Measurements from ENCODE around the gene SPSB3. TPM values are rescaled to one million over a fixed set of nuclear protein-coding genes. Genes with fewer than 3 reads are reported as not detected.

The SPSB3 gene
- total and polyA plus RNA-seq, 10 donors: 41.4 to 266 (median 90.0) TPM

- no peak for DNase-seq
- WGBS, 5 donors: 3 to 21% (median 18%) methylated on average over 18 to 45 of the region's 45 CpGs
- Histone ChIP-seq H3K4me3 (peak overlapping the region; percentile 96 to 100 (median 99)), H3K27ac (peak overlapping the region; percentile 89 to 97 (median 96)), H3K27me3 (replicated peaks in 1 of 7) (no peaks in the 10 kb centered on the region), H3K36me3 (peaks cover 0 to 53% (median 36%) of the 10 kb centered on the region in 6 donors), H3K9me3 (no peaks in the 10 kb centered on the region), H3K4me1 (peaks cover 23 to 91% (median 43%) of the 10 kb centered on the region in 6 donors)
- TF ChIP-seq, protein P1, sequence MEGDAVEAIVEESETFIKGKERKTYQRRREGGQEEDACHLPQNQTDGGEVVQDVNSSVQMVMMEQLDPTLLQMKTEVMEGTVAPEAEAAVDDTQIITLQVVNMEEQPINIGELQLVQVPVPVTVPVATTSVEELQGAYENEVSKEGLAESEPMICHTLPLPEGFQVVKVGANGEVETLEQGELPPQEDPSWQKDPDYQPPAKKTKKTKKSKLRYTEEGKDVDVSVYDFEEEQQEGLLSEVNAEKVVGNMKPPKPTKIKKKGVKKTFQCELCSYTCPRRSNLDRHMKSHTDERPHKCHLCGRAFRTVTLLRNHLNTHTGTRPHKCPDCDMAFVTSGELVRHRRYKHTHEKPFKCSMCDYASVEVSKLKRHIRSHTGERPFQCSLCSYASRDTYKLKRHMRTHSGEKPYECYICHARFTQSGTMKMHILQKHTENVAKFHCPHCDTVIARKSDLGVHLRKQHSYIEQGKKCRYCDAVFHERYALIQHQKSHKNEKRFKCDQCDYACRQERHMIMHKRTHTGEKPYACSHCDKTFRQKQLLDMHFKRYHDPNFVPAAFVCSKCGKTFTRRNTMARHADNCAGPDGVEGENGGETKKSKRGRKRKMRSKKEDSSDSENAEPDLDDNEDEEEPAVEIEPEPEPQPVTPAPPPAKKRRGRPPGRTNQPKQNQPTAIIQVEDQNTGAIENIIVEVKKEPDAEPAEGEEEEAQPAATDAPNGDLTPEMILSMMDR (IDR thresholded peaks at IDR 0.05 in 8 of 11, conservative IDR thresholded peaks at IDR 0.05 in 3 of 11): no peak
- TF ChIP-seq POLR2A (IDR thresholded peaks at IDR 0.05) (no peak), POLR2AphosphoS5 (IDR thresholded peaks at IDR 0.05) (peak in 1 of 3 donors; percentile 20)
- intact Hi-C loops (cut with DNase I; ENCODE audit: low total_unique reads): no loop called here
Measured at GRCh38 chr16:1773703-1774447, 8.5 kb downstream of the SPSB3 start.

- Histone ChIP-seq H3K36me3 (peaks cover 0 to 53% (median 40%) of the 10 kb centered on the region in 6 donors), H3K4me1 (peaks cover 23 to 86% (median 43%) of the 10 kb centered on the region in 6 donors), H3K27ac (peak within 1 kb of the TSS; percentile 89 to 97 (median 96)), H3K27me3 (replicated peaks in 1 of 7) (no peaks in the 10 kb centered on the region), H3K9me3 (no peaks in the 10 kb centered on the region), H3K4me3 (peak within 1 kb of the TSS; percentile 96 to 100 (median 99))
- TF ChIP-seq POLR2A (IDR thresholded peaks at IDR 0.05) (peak; percentile 18 to 92 (median 29)), POLR2AphosphoS5 (IDR thresholded peaks at IDR 0.05) (peak; percentile 93 to 95 (median 95))
- TF ChIP-seq, protein P1 (IDR thresholded peaks at IDR 0.05 in 8 of 11, conservative IDR thresholded peaks at IDR 0.05 in 3 of 11): peak; percentile 54 to 92 (median 80)
- WGBS, 5 donors: 0 to 1% (median 0%) methylated on average over 1 to 108 of the region's 108 CpGs
- DNase-seq: peak; percentile 95
- intact Hi-C loops (cut with DNase I; ENCODE audit: low total_unique reads): no loop called here
Measured at GRCh38 chr16:1772908-1773702, 9.3 kb downstream of the SPSB3 start, which contains the start of gene MRPS34. Gene MRPS34, minus strand, starts transcription at chr16:1773134. Its CDS starts 15 bp downstream, at chr16:1773119.

- TF ChIP-seq POLR2A (IDR thresholded peaks at IDR 0.05): no peak
- no peak for TF ChIP-seq POLR2AphosphoS5 (IDR thresholded peaks at IDR 0.05)
- TF ChIP-seq, protein P1 (IDR thresholded peaks at IDR 0.05 in 8 of 11, conservative IDR thresholded peaks at IDR 0.05 in 3 of 11): no peak
- no peaks in the 10 kb centered on the region for H3K27me3 ChIP-seq (replicated peaks in 1 of 7)
- peaks cover 23 to 79% (median 43%) of the 10 kb centered on the region in 6 donors for H3K4me1 ChIP-seq
- H3K27ac ChIP-seq: peak within 1 kb of the TSS; percentile 89 to 97 (median 96)
- no peaks in the 10 kb centered on the region for H3K9me3 ChIP-seq
- 0 to 1% (median 1%) methylated on average over 26 to 53 of the region's 53 CpGs for WGBS, 5 donors
- H3K4me3 ChIP-seq: peak within 1 kb of the TSS; percentile 96 to 100 (median 99)
- no peak for DNase-seq
- peaks cover 0 to 53% (median 40%) of the 10 kb centered on the region in 6 donors for H3K36me3 ChIP-seq
- intact Hi-C loops (cut with DNase I; ENCODE audit: low total_unique reads): no loop called here
Measured at GRCh38 chr16:1772362-1772907, 9.9 kb downstream of the SPSB3 start, which contains the start of gene EME2. Gene EME2, plus strand, starts transcription at chr16:1772810. Its CDS starts 418 bp downstream, at chr16:1773228.
